D721Med (cell line): Measurements from ENCODE around the gene AREG.

Source experiments
- DNase-seq: peaks from one replicate; pipeline ENCODE4 v3.0.0; 2011; ENCODE audit warnings: low spot score; ENCODE audit not compliant: insufficient read length
- FAIRE-seq: peaks from 2 replicates; lab custom pipeline; 2011; peaks lifted over from hg19 to GRCh38; lab: Jason Lieb, UNC
- TF ChIP-seq, protein P1 (sequence below): IDR thresholded peaks from 2 replicates; pipeline ENCODE4 v1.5.1; 2012; ENCODE audit warnings: mild to moderate bottlenecking, control low read depth; ENCODE audit not compliant: insufficient read depth; ENCODE audit errors: missing control alignments

AREG gene

GRCh38 chr4:74460833-74461232 lies 15.9 kb downstream of the AREG start:
- TF ChIP-seq, protein P1, sequence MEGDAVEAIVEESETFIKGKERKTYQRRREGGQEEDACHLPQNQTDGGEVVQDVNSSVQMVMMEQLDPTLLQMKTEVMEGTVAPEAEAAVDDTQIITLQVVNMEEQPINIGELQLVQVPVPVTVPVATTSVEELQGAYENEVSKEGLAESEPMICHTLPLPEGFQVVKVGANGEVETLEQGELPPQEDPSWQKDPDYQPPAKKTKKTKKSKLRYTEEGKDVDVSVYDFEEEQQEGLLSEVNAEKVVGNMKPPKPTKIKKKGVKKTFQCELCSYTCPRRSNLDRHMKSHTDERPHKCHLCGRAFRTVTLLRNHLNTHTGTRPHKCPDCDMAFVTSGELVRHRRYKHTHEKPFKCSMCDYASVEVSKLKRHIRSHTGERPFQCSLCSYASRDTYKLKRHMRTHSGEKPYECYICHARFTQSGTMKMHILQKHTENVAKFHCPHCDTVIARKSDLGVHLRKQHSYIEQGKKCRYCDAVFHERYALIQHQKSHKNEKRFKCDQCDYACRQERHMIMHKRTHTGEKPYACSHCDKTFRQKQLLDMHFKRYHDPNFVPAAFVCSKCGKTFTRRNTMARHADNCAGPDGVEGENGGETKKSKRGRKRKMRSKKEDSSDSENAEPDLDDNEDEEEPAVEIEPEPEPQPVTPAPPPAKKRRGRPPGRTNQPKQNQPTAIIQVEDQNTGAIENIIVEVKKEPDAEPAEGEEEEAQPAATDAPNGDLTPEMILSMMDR, result no peak
- FAIRE-seq, result no peak

GRCh38 chr4:74463123-74463522 lies 18.2 kb downstream of the AREG start:
- TF ChIP-seq, protein P1, result no peak
- no peak for FAIRE-seq
- no peak for DNase-seq

More at GRCh38 chr4:74460833-74461232, 15.9 kb downstream of the AREG start:
- DNase-seq, result no peak

GRCh38 chr4:74464291-74464690 lies 19.4 kb downstream of the AREG start:
- FAIRE-seq (no peak), DNase-seq (no peak)
- TF ChIP-seq, protein P1, result no peak

- TF ChIP-seq, protein P1, result no peak
- DNase-seq, result no peak
- FAIRE-seq, result no peak
Observed at GRCh38 chr4:74466242-74466641, 21.3 kb downstream of the AREG start.

- DNase-seq (no peak), FAIRE-seq (no peak)
- TF ChIP-seq, protein P1, result no peak
Observed at GRCh38 chr4:74471264-74471663, 26.3 kb downstream of the AREG start.

GRCh38 chr4:74473155-74473811 lies 28.3 kb downstream of the AREG start:
- TF ChIP-seq, protein P1, result no peak
- FAIRE-seq (no peak), DNase-seq (no peak)

GRCh38 chr4:74474345-74475090 lies 29.6 kb downstream of the AREG start:
- no peak for FAIRE-seq
- TF ChIP-seq, protein P1, result no peak
- DNase-seq, result no peak
